BJ (cell line): ENCODE measurements around the gene RAB1B. TPM values are rescaled to one million over a fixed set of nuclear protein-coding genes. Genes with fewer than 3 reads are reported as not detected.

Experiments
- CTCF ChIA-PET: fragments of 350-600 bp; formaldehyde crosslinking; extraction: SDS; loops from one replicate; lab custom pipeline; 2021; ENCODE audit warnings: antibody characterized with exemption, inconsistent platforms; lab: Yijun Ruan, JAX
- POLR2A ChIA-PET: fragments of 300-600 bp; sonication (Branson Sonifier 250); formaldehyde crosslinking; extraction: SDS; loops from one replicate; lab custom pipeline; 2021; ENCODE audit warnings: antibody characterized with exemption; lab: Charles Lee
- DNase-seq: peaks from one replicate; pipeline ENCODE4 v3.0.0-alpha.2; 2011; ENCODE audit warnings: low read depth
- H3K27me3 ChIP-seq: 2 replicates; pipeline ENCODE4 v1.6.0; 2011; ENCODE audit warnings: low read length; ENCODE audit not compliant: control insufficient read depth, insufficient read depth
- H3K36me3 ChIP-seq: 2 replicates; pipeline ENCODE4 v1.5.1; 2011; ENCODE audit warnings: low read length; ENCODE audit not compliant: control insufficient read depth, insufficient read depth
- H3K4me3 ChIP-seq: 2 replicates; pipeline ENCODE4 v1.5.1; 2011; ENCODE audit warnings: low read depth, mild to moderate bottlenecking, control low read depth, low read length
- polyA plus RNA-seq: library from polyadenylated mRNA; depleted of rRNA; stranded (reverse); fragments of >200 nt; gene quantifications from 2 replicates; pipeline ENCODE4 v1.2.3, GENCODE V29; 2011
- TF ChIP-seq, protein P1 (sequence below): IDR thresholded peaks from 2 replicates; pipeline ENCODE4 v1.5.1; 2011; ENCODE audit warnings: low read depth, mild to moderate bottlenecking, control low read depth, inconsistent platforms, low read length, moderate library complexity; ENCODE audit not compliant: insufficient read depth

Gene RAB1B
- polyA plus RNA-seq, 1 experiment = 251 TPM

DNA sequence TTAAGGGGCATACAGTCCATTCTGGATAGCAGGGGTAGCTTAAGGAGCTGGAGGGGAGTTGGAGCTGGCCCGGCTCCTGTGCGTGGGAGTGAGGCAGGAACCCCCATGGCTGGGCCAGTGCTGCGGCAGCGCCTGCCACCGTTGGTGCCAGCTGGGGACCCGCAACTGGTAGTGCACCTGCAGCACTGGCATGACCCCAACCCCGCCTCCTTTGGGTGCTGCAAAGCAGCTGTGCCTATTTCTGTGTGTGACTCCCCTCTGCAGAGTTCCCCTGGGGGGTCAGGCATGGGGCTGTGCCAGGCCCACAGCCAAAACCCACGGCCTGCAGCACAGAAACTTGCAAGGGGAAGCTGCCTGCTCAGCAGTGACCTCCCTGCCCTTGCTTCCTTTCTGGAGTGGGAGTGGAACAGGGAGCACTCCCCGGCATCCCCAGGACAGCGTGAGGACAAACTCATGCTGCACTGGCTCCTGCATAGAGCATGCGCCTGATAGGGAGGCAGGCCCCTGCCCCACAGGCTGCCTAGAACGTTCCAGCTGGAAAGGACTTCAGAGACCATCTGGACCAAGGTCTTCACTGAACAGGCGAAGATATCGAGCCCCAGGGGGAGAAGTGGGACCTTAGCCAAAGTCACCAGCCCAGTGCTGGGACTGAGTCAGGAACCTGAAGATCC lies 26.2 kb upstream of the RAB1B start:
- Histone ChIP-seq H3K36me3 (peaks cover 21% of the 10 kb centered on the region), H3K27me3 (no peaks in the 10 kb centered on the region), H3K4me3 (no peak overlapping the region)
- DNase-seq = no peak
- ChIA-PET POLR2A (no interaction called here), CTCF (interaction anchor here (0.7 to 2.8 kb wide), 4 partner anchors 8 to 1818 kb away, joined by 3 to 12 read pairs (median 4); no protein-coding TSS in a partner anchor)
- TF ChIP-seq, protein P1, sequence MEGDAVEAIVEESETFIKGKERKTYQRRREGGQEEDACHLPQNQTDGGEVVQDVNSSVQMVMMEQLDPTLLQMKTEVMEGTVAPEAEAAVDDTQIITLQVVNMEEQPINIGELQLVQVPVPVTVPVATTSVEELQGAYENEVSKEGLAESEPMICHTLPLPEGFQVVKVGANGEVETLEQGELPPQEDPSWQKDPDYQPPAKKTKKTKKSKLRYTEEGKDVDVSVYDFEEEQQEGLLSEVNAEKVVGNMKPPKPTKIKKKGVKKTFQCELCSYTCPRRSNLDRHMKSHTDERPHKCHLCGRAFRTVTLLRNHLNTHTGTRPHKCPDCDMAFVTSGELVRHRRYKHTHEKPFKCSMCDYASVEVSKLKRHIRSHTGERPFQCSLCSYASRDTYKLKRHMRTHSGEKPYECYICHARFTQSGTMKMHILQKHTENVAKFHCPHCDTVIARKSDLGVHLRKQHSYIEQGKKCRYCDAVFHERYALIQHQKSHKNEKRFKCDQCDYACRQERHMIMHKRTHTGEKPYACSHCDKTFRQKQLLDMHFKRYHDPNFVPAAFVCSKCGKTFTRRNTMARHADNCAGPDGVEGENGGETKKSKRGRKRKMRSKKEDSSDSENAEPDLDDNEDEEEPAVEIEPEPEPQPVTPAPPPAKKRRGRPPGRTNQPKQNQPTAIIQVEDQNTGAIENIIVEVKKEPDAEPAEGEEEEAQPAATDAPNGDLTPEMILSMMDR = no peak

DNA sequence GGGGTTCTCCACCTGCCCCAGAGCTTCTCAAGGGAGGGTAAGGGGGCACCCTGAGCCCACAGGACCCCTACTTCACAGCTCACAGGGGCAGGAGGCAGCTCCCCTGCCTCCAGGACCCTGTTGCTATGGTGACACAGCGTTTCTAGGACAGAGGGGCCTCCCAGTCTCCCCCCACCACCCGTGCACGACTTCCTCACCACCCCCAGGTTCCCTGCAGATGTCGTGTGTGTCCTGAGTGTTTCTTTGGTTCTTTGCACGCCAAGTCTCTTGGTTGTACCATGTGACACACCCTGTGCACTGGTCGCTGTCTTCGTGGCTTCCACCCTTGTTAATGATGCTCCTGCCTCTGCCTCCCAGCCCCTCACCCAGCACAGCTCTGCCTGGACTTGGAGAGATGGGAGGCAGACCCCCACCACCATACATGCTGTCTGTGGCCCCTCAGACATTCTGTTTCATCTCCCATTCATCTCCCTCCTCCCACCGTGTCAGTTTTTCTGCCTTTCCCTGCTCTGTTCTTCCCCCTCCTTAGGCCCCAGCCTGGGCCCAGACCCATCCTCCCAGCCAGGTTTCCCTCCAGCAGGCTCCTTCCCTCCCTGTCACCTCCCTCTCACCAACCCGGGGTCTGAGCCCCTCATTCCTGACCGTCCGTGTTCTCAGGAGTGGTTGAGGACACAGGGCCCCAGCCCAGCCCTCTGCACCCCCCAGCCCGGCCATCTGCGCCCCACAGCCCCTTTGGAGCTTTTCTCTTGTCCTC lies 24.5 kb upstream of the RAB1B start:
- no peaks in the 10 kb centered on the region for H3K27me3 ChIP-seq
- no peak for DNase-seq
- no peak overlapping the region for H3K4me3 ChIP-seq
- CTCF ChIA-PET = interaction anchor here (1.1 to 2.3 kb wide), 2 partner anchors 9 to 21 kb away, joined by 4 to 6 read pairs; no protein-coding TSS in a partner anchor
- H3K36me3 ChIP-seq = peaks cover 17% of the 10 kb centered on the region
- POLR2A ChIA-PET = no interaction called here
- TF ChIP-seq, protein P1 = no peak

DNA sequence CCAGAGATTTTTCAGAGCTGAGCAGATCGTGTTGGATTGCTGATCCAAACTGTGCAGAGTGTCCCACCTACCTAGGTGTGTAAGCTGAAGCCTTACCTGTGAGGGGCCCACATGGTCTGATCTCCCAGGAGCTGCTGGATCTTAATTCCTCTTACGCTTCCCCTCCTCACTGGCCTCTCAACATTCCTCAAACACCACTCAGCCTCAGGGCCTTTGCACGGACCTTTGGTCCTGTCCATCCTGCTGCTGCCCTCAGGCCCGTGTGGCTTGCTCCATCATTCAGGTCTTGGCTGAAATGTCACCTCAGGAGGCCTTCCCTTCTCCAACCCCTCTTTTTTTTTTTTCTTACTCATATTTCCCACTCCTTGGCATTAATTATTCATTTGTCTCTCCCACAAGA lies 21.1 kb upstream of the RAB1B start:
- POLR2A ChIA-PET = no interaction called here
- Histone ChIP-seq H3K36me3 (peaks cover 15% of the 10 kb centered on the region), H3K4me3 (no peak overlapping the region), H3K27me3 (no peaks in the 10 kb centered on the region)
- TF ChIP-seq, protein P1 = no peak
- DNase-seq = no peak
- CTCF ChIA-PET = interaction anchor here (1.2 to 2.6 kb wide), 4 partner anchors 11 to 25 kb away, joined by 3 to 14 read pairs (median 6); no protein-coding TSS in a partner anchor

DNA sequence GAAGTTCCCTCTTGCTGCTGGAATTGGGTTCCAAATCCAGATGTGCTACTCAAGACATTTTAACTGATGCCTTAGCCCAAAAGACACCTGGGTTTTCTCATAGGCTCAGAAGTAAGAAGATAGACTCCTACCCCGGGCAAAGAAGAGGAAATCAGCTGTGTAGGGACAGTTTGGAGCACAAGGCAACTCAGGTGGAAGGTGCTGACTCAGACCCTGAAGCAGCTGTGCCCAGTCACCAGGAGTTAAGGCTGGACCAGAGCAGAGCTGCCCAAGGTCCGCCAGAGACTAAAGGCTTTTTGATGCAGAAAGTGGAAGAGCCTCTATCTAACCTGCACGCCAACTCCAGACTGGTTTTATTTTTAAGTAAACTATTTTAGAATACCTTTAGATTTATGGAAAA lies 20.6 kb upstream of the RAB1B start:
- ChIA-PET CTCF (interaction anchor here (2.5 to 2.6 kb wide), 2 partner anchors 11 to 12 kb away, joined by 7 to 14 read pairs; no protein-coding TSS in a partner anchor), POLR2A (no interaction called here)
- no peak for DNase-seq
- TF ChIP-seq, protein P1 = no peak
- H3K27me3 ChIP-seq = no peaks in the 10 kb centered on the region
- H3K4me3 ChIP-seq = no peak overlapping the region
- peaks cover 14% of the 10 kb centered on the region for H3K36me3 ChIP-seq

DNA sequence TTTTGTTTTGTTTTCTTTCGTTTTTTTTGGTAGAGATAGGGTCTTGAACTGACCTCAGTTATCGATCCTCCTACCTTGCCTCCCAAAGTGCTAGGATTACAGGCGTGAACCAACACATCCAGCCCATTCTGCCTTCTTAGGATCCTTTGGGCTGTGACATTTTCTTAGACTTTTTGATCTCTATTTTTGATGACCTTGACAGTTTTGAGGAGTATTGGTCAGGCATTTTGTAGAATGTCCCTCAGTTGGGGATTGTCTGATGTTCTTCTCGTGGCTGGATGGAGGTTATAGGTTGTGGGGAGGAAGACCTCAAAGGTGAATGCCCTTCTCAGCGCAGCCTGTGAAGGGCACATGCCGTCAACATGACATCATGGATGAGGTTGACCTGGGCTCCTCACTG lies 19.5 kb upstream of the RAB1B start:
- Histone ChIP-seq H3K4me3 (no peak overlapping the region), H3K36me3 (peaks cover 11% of the 10 kb centered on the region), H3K27me3 (no peaks in the 10 kb centered on the region)
- no peak for DNase-seq
- ChIA-PET CTCF (no interaction called here), POLR2A (no interaction called here)
- TF ChIP-seq, protein P1 = no peak
